NCI-H345 treated with DMSO at 0.1 percent for 48 hours (cell line): ENCODE measurements around the gene ARMC10.
"Not testable (repeated sequence)": the region's sequence is repeated elsewhere in the genome, so short reads cannot be mapped to it uniquely, and the experiment has no call there.

Experiments used
- DNase-seq: peaks from one replicate; lab custom pipeline; 2025; ENCODE audit not compliant: unreplicated experiment; lab: John Stamatoyannopoulos, UW

Gene ARMC10

GRCh38 chr7:103121641-103122040 lies 46.7 kb downstream of the ARMC10 start:
- no peak for DNase-seq

- no peak for DNase-seq
These were observed 48.6 kb downstream of the ARMC10 start for GRCh38 chr7:103123529-103123928.

GRCh38 chr7:103124429-103124979 lies 49.6 kb downstream of the ARMC10 start:
- no peak for DNase-seq

- DNase-seq = no peak
These were observed 52.1 kb downstream of the ARMC10 start for GRCh38 chr7:103127006-103127405.

- no peak for DNase-seq
These were observed 55.0 kb downstream of the ARMC10 start for GRCh38 chr7:103129702-103130549.

- DNase-seq = no peak
These were observed 56.1 kb downstream of the ARMC10 start for GRCh38 chr7:103130901-103131624.

- DNase-seq = no peak
These were observed 58.2 kb downstream of the ARMC10 start for GRCh38 chr7:103132995-103133688.

GRCh38 chr7:103134836-103135554 lies 60.1 kb downstream of the ARMC10 start:
- DNase-seq = no peak

GRCh38 chr7:103140061-103140460 lies 65.1 kb downstream of the ARMC10 start:
- no peak for DNase-seq

- no peak for DNase-seq
These were observed 65.7 kb downstream of the ARMC10 start for GRCh38 chr7:103140685-103141084.

- DNase-seq = no peak
These were observed 66.9 kb downstream of the ARMC10 start for GRCh38 chr7:103141753-103142404.

- no peak for DNase-seq
These were observed 67.6 kb downstream of the ARMC10 start for GRCh38 chr7:103142494-103142893.

GRCh38 chr7:103143868-103144267 lies 68.9 kb downstream of the ARMC10 start:
- no peak for DNase-seq

GRCh38 chr7:103144754-103145153 lies 69.8 kb downstream of the ARMC10 start:
- DNase-seq = not testable (repeated sequence)

GRCh38 chr7:103148131-103148993 lies 73.4 kb downstream of the ARMC10 start:
- peak; percentile 9 for DNase-seq
